Measurements from ENCODE around the gene SIVA1. TPM values are rescaled to one million over a fixed set of nuclear protein-coding genes. Genes with fewer than 3 reads are reported as not detected.

The SIVA1 gene
- polyA plus RNA-seq, 1 experiment: 49.7 TPM

GRCh38 chr14:104783484-104784217, 30.7 kb downstream of the SIVA1 start:
- TF ChIP-seq CTCF (IDR thresholded peaks at IDR 0.05; ENCODE audit: low read depth, low read length): no peak
- CTCF ChIA-PET: no interaction called here
- no peak for DNase-seq (ENCODE audit: low read depth, low spot score)

GRCh38 chr14:104784218-104784568, 31.2 kb downstream of the SIVA1 start:
- TF ChIP-seq CTCF (IDR thresholded peaks at IDR 0.05; ENCODE audit: low read depth, low read length): no peak
- Histone ChIP-seq H3K27me3 (ENCODE audit: control insufficient read depth, insufficient read depth, low read length) (no peaks in the 10 kb centered on the region), H3K4me3 (ENCODE audit: low read depth, low read length) (no peak overlapping the region), H3K9me3 (ENCODE audit: control insufficient read depth, insufficient read depth, low read length) (no peaks in the 10 kb centered on the region; the same call in 1 of the 2 replicates), H3K27ac (ENCODE audit: low read depth, low read length) (no peak overlapping the region)
- ChIA-PET CTCF (interaction anchor here (1.2 kb wide), 1 partner anchor 15 kb away, joined by 7 read pairs; no protein-coding TSS in a partner anchor), POLR2A (interaction anchor here (1.5 kb wide), 1 partner anchor 10 kb away, joined by 3 read pairs; no protein-coding TSS in a partner anchor)
- DNase-seq (ENCODE audit: low read depth, low spot score): no peak

More at GRCh38 chr14:104783484-104784217, 30.7 kb downstream of the SIVA1 start:
- no peaks in the 10 kb centered on the region for H3K27me3 ChIP-seq (ENCODE audit: control insufficient read depth, insufficient read depth, low read length)
- no peak overlapping the region for H3K4me3 ChIP-seq (ENCODE audit: low read depth, low read length)
- H3K27ac ChIP-seq (ENCODE audit: low read depth, low read length): no peak overlapping the region
- no peaks in the 10 kb centered on the region; the same call in 1 of the 2 replicates for H3K9me3 ChIP-seq (ENCODE audit: control insufficient read depth, insufficient read depth, low read length)
- POLR2A ChIA-PET: no interaction called here

- ChIA-PET POLR2A (interaction anchor here (0.7 to 1.5 kb wide), 2 partner anchors 9 to 32 kb away, joined by 3 read pairs; partner anchors contain the start of gene SIVA1), CTCF (interaction anchor here (1.2 kb wide), 1 partner anchor 16 kb away, joined by 7 read pairs; no protein-coding TSS in a partner anchor)
- no peak for TF ChIP-seq CTCF (IDR thresholded peaks at IDR 0.05; ENCODE audit: low read depth, low read length)
- DNase-seq (ENCODE audit: low read depth, low spot score): no peak
- no peak overlapping the region for H3K4me3 ChIP-seq (ENCODE audit: low read depth, low read length)
- no peak overlapping the region for H3K27ac ChIP-seq (ENCODE audit: low read depth, low read length)
- no peaks in the 10 kb centered on the region for H3K27me3 ChIP-seq (ENCODE audit: control insufficient read depth, insufficient read depth, low read length)
- no peaks in the 10 kb centered on the region; the same call in 1 of the 2 replicates for H3K9me3 ChIP-seq (ENCODE audit: control insufficient read depth, insufficient read depth, low read length)
These were observed 32.1 kb downstream of the SIVA1 start for GRCh38 chr14:104784846-104785707.

- no peak overlapping the region for H3K27ac ChIP-seq (ENCODE audit: low read depth, low read length)
- H3K9me3 ChIP-seq (ENCODE audit: control insufficient read depth, insufficient read depth, low read length): no peaks in the 10 kb centered on the region; the same call in 1 of the 2 replicates
- no peak for TF ChIP-seq CTCF (IDR thresholded peaks at IDR 0.05; ENCODE audit: low read depth, low read length)
- H3K4me3 ChIP-seq (ENCODE audit: low read depth, low read length): no peak overlapping the region
- ChIA-PET CTCF (no interaction called here), POLR2A (interaction anchor here (1.5 kb wide), 1 partner anchor 9 kb away, joined by 3 read pairs; no protein-coding TSS in a partner anchor)
- no peaks in the 10 kb centered on the region for H3K27me3 ChIP-seq (ENCODE audit: control insufficient read depth, insufficient read depth, low read length)
- DNase-seq (ENCODE audit: low read depth, low spot score): no peak
These were observed 32.7 kb downstream of the SIVA1 start for GRCh38 chr14:104785708-104786080.
